Lung microvascular endothelial cell (primary cell): ENCODE measurements around the gene WWOX. TPM values are rescaled to one million over a fixed set of nuclear protein-coding genes. Genes with fewer than 3 reads are reported as not detected.
A peak's percentile ranks its signal among the peaks of the same experiment; 100 is the strongest.
"Not testable (repeated sequence)": the region's sequence is repeated elsewhere in the genome, so short reads cannot be mapped to it uniquely, and the experiment has no call there.

Experiments
- DNase-seq, 2 donors: peaks; one replicate each; pipeline versions ENCODE4 v3.0.0 to v3.0.0-alpha.2; 2010; ENCODE audit warnings: low read depth in 2 of 2
- total RNA-seq: library from RNA; depleted of rRNA; stranded (reverse); fragments of >200 nt; gene quantifications from 2 replicates; pipeline ENCODE4 v1.2.1, GENCODE V29; 2014

Gene WWOX
- total RNA-seq, result 7.2 and 8.7 TPM in 2 replicates

DNA sequence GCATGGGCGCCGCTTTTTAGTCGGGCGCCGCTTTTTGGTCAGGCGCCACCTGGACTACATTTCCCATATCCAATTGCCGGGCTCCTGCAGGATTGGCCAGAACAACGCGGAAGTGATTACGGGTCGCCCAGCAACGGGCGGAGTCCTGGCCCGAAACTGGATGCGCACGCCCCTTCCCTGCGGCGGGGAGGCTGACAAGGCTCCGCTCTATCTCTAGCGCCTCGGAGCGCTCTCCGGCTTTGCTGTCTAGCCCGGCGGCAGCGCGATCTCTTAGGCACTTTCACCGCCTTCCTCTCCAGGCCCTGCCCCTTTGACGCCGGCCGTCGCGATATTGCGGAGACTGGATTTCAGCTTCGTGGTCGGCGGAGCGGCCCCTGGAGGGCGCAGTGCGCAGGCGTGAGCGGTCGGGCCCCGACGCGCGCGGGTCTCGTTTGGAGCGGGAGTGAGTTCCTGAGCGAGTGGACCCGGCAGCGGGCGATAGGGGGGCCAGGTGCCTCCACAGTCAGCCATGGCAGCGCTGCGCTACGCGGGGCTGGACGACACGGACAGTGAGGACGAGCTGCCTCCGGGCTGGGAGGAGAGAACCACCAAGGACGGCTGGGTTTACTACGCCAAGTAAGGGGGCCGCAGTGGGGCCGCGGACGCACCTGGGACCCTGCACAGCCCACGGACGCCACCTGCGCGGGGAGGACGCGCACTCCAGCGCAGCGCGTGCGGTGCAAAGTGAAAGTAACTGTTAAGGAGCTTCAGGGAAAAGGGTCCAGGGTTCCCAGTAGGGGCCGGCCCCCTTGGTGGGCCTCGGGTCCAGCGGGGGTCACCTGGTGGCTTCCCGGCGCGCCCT lies at the start of gene WWOX:
Gene WWOX (plus strand): TSS at position 384 of the 841 bp plus-strand sequence.
- peak; percentile 99 for DNase-seq

DNA sequence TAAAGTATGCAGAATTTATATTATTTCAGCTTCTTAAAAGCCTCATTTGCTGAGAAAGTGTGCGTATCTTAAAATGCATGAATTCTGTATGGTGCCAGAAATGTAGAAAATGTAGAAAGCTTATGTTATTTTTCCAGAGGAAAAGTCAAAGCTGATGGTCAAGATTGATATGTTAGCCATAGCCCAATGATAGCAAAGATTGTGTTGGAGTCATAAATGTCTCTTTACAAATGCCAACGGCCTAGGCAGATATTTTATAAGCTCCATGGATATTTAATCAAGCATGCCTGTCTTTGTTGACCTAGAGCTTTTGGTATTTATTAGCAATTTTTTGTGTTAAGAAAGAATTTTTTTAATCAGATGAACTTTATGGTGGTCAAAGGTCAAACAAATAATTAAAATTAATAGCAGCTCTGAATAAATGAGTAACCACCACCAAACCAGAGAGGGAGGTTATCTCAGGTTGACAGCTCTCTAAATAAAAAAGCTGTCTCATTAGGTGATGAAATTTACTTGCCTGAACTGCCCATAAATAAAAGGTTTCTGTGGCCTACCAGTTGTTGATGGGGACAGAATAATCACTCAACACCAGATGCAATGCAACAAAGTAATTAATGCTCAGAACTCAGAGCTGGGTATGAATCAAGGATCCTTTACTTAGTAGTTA lies 48.6 kb upstream of the WWOX start:
- no peak for DNase-seq

DNA sequence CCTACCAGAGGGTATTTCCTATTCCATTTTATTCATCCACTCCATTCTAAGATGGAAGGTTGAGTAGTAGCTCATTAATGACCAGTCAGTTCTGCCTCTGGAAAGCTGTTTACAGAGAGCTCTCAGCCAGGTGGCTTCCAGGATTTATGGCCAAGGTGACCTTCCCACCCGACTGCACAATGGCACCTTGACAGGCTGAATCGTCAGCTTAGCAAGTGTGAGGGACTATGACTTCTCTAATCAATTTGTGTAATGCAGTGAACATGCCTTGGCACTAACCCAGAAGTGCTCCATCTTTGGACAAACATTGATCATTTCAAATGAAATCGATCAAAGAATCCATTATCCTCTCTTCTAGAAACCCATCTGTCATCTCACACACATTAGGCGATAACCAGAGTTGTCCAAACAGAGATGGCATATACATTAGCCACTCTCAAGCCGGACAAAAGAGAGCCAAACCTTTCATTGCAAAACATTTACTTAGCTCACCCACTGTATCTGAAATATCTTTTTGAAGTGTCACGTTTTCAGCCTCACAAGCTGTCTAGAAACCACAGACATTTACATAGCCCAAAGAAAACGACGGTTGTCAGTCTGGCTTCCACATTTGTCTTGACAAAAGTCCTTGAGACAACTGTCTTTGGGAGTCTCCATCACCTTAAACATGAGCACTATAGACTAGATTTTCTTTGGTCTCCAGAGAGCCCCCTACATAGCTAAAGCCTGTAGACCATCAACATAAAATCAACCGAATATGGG lies 41.5 kb upstream of the WWOX start:
- DNase-seq, result no peak

DNA sequence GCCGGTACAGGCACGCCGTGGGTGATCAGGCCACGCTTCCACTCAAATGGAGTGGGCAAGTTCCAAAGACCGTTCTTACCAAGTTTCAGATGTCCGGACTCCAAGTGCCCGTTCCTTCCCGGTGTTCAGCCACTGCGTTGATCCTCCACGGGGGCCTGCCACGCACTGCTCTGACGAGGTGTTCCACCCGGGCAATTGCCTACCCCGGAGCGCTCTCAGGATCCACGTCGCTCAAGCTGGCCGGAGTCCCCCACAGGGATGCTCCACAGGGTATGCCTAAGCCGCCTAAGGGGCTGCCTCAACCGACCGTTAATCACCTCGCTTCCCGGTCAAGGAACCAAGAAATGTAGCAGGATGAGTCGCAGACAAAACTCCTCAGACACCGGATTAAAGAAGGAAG lies 39.6 kb upstream of the WWOX start:
- not testable (repeated sequence) for DNase-seq

DNA sequence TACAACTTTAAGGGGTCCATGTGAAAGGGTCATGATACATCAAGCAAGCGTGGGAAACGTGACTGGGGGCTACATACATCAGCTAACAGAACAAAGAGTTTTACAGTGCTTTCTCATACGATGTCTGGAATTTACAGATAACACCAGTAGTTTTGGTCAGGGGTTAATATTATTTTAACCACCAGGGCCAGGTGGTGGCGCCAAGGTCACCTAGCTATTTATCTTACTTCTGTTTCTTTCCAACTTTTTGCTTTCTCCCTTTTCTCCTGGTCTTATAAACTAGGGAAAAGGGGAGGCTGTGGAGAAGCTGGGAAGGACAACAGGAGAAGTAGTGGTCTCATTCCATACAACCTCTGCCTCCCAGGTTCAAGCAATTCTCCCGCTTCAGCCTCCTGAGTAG lies 39.2 kb upstream of the WWOX start:
- no peak for DNase-seq

DNA sequence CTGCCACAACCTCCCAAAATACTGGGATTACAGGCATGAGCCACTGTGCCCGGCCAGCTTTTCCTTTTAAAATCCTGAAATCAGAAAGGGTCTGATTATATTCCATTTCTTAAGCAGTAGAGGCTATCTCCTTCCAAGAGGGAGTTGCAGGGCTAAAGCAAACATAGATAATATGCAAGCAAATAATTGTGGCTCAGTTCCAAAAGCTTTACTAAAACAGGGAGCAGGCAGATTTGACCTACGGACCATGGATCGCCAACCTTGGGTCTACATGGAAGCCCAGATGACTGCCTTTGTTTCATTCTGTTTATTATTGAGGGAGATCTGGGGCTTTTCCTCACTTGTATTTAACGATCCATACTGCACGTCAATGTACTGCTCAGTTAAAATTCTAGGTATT lies 38.6 kb upstream of the WWOX start:
- no peak for DNase-seq

DNA sequence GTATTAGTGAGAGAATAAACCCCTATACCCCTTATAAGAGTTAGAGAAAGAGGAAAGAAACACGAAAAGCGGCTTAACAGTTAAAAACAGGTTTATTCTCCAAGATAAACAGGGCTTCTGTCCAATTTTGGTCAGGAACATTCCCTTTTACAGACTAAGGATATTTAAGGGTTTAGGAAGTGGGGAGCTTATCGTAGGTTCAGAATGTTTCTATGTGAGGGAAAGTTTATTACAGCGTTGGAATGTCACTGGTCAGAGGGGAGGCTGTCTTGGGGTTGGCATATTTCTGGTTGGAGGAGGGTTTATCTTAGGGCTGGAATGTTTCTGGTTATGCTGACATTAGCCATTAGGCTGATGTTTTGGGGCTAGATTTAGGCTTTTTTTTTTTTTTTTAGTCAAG lies 34.1 kb upstream of the WWOX start:
- no peak for DNase-seq

DNA sequence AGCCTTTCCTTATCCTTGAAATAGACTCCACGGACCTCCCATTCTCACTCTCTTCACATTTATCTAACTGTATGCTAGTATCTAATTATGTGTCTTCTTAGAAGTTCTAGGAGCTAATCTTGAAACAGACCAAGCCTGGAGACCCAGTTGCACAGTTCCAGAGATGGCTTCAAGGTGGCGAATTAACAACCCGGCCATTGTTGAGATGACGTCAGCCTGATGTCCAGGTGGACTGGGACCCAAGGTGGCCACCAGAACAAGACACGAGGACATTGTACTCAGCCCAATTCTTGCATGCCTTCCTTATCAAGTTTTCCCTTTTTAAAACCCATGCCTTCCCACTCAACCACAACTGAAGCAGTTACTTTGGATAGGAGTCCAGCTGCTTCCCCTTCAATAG lies 29.5 kb upstream of the WWOX start:
- no peak for DNase-seq

DNA sequence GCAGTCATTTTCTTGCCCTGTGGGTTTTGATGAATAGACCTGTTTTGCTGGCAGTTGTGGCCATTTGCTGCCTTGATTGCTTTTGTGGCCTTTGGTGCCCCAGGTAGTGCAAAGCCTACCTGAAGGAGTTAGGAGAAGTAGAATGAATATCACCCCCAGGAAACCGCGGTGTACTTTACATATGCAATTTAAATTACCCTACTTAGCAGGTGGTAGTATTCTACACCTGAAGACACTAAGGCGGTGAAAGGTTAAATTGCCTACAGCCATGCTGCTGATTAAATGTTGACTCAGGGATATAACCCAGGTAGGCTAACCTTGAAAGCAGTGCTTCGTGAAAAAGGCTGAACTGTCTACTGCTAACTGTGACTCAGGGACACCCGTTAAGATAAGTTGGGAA lies 27.2 kb upstream of the WWOX start:
- DNase-seq, result no peak

DNA sequence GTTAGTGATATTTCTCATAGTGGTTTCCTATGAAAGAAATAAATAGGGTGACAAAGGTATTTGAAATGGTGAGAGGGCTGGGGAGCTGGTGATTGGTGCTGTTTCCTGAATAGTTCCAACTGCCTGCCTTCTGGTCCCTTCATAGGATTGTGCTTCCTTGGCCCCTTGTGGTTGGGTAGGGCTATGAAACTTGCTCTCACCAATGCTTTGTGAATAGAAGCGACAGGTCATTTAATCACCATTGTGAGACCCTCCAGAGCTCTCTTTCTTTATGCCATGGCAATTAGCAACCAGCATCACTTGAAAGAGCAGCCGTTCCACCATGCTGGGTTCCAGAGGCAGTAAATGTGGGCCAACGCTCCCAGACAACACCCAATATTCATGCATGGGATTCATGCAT lies 23.7 kb upstream of the WWOX start:
- no peak for DNase-seq

DNA sequence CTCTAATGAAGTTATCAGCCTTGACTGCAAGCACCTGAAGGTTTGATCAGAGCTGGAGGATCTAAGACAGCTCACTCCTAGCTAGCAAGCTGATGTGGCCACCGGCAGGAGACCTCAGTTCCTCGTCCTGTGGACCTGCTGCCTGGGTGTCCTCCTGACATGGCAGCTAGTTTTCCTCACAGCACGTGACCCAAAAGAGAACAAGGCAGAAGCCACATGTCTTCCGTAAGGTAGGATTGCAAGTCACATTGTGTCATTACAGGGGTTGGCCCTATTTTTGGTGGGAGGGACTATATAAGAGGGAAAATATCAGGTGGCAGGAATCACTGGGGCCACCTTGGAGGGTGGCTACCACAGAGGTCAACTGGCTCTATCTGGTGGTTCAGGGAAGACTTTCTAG lies 18.1 kb upstream of the WWOX start:
- no peak for DNase-seq

DNA sequence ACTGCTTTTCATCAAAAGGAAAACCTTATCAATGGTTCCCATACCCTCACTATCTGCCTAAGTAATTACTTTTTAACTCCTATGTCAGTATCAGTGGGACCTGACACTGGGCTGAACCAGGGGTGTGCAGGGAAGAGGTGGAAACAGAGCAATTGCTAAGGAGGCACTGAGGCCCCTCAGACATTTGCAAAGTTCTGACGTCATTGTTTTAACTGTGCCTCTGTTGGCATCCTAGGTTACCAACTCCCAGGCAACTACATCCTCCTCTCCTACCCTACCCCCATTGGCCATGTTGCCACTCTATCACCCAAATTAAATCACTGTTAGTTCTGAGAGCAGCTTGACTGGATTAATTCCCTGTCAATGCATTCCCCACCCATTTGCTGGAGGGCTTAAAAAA lies 8.0 kb upstream of the WWOX start:
- no peak for DNase-seq

DNA sequence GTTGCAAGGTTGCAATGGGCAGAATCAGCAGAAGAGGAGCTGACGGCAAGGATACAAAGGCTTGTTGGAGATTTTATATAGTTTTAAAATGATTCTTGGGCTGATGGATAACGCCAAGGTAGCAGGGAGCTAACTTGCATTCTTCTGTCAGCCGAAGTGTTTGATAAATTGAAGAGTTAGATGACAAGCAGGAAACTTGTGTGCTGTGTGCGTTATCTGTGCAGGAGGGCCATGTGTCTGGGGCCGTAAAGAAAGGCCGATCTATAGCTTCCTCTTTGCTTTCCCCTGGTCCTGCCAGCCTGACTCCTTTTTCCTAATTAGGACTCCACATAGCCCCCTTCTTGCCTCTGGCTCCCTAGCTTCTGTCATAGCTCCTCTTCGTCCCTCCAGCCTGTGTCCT lies 6.7 kb upstream of the WWOX start:
- DNase-seq, result no peak

DNA sequence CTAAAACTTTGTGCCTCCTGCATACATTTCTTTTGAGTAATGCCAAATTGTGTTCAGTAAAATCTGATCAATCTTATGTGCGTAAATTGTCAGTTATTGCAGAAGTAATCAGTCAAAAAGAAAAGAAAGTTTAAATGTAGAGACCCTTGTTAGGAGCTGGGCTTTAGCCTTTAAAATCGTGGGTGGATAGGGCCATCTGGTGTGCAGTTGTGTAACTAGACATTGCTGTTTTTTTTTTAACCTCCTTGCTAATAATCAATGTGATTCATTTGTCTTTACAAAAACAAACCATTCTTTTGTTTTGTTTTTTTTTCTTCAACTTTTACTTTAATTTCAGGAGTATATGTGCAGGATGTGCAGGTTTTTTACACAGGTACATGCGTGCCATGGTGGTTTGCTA lies 5.3 kb upstream of the WWOX start:
- no peak for DNase-seq

DNA sequence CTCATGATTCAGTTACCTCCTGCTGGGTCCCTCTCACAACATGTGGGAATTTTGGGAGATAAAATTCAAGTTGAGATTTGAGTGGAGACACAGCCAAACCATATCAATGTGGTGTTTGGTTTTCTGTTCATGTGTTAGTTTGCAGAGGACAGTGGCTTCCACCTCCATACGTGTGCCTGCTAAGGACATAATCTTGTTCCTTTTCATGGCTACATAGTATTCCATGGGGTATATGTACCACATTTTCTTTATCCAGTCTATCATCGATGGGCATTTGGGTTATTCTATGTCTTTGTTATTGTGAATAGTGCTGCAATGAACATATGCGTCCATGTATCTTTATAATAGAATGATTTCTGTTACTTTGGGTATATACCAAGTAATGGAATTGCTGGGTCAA lies 4.5 kb upstream of the WWOX start:
- DNase-seq, result no peak

DNA sequence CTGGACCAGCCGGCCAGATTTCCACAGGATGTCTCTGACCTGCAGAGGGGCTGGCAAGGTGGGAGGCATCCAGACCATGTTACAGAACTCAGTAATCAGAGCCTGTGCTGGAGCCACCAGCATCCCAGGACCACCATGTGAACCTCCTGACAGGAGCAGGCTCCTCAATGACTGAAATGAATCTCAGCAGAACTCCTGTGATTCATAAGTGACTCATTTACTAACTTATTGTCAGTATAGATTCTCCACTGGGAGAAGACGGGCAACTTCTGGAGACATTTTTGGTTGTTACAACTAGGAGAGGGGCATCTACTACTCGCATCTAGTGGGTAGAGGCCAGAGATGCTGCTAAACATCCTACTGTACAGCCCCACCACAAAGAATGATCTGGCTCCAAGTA lies 3.1 kb upstream of the WWOX start:
- DNase-seq, result no peak

DNA sequence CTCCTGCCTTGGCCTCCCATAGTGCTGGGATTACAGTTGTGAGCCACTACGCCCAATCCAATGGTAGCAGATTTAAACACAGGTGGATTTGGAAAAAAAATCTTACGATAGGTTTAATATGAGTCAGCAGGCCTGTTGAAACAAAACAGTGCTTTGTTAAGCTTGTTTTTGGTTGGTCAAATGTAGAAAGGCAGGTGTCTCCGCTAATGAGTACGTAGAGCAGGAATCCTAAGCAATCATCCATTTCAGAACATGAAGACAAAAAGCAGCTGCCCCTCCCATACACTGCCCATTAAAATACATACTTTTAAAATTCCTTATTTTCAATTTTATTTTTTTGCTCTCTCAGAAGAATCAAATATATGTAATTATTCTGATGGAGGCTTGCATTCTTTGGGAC lies 1.9 kb upstream of the WWOX start:
- no peak for DNase-seq

DNA sequence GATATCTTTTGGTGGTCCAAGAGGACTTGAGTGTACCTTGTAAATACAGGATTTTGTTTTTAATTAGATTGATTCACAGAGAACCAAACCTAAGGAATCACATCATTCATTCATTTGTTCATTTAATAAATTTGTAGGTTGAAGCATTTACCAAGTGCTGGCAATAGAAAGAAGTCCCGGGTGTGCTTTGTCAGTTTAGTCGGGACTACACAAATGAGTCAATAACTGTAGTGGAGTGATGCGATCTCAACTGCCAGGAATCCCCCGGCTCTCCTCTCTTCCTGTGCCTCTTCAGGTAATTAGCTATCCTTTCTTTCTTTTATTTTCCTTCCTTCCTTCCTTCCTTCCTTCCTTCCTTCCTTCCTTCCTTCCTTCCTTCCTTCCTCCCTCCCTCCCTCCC lies 1.4 kb upstream of the WWOX start:
- no peak for DNase-seq

DNA sequence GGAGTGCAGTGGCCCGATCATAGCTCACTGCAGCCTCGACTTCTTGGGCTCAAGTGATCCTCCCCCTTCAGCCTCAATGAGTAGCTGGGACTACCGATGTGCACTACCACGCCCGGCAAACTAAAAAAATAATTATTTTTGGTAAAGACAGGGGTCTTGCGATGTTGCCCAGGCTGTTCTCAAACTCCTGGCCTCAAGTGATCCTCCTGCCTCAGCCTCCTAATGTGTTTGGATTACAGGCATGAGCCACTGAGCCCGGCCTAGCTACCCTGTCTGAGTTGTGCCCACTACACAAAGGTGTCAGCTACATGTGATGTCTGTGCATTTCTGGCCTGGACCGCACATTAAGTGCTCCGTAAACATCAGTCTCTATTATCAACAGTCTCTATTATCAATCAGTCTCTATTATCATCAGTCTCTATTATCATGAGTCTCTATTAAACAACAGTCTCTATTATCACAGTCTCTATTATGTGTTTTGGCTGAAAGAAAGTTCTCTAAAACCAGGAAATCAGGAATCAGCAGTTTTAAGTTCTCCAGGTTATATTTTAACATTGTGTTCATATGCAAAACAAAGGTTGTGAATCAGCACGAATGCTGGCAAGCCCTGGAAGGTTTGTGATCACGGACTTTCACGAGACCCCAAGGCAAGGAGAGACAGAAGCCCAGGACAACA lies 721 bp upstream of the WWOX start:
- no peak for DNase-seq

DNA sequence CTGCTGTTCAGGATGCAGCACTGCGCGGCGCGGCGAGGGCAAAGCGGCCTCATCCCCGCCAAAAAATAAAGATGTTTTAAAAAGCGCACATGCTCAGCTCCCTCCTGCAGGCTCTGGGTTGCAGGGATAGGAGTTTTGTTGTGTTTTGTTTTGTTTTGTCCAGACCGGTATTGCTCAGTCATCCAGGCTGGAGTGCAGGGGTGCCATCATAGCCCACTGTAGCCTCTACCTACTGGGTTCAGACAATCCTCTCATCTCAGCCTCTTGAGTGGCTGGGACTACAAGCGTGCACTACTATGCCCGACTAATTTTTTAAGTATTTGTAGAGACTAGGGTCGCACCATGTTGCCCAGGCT lies 636 bp downstream of the WWOX start:
- DNase-seq, result no peak

DNA sequence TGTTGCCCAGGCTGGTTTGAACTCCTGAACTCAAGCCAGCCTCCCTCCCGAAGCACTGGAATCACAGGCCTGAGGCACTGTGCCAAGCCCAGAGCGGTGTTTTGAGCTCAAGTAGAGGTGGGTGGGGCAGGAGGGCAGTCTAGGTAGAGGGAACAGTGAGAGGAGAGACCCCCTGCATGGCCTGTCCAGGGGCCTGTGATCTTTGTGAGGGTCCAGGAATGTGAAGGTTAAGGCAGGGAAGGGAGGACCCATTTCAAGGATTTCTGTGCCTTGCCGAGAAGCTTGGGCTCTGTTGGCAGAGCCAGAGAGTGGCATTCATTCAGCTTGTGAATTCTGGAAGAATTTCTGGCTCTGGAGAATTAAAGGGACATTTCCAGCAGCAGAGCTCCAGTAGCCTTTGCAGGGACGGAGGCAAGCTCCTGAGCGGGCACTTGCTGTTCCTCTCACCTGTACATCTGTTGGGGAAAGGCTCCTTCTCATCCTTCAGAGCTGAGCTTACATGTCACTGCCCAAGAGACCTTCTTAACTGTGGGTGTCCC lies 2.7 kb downstream of the WWOX start:
- no peak for DNase-seq

DNA sequence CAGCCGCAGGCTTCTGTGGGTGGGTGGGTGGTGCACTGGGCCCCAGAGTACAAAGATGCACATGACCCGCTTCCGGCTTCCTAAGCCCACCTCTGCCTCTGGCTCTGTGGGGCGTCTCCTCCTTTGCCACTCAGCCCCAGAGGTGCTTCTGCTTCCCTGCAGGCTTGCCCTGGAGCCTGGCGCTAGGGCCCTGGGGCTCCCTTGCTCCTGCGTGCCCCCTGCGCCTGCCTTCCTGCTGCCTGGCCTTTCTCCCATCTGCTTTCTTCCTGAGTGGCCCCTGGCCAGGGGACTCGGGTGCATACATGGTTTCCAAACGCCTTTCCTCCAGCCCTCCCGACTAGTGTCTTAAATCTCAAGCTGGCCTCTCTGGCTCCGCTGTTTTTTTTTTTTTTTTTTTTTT lies 3.4 kb downstream of the WWOX start:
- DNase-seq, result no peak
